Neural cell (in vitro differentiated cells): ENCODE data around the gene UBE2K. TPM values are rescaled to one million over a fixed set of nuclear protein-coding genes. Genes with fewer than 3 reads are reported as not detected.

Experiments
- H2AFZ ChIP-seq: fragments of 200-600, 300-800 bp; sonication (generic), shearing (Covaris generic); 2 replicates; pipeline ENCODE4 v1.6.0; 2014; ENCODE audit warnings: low read depth, mild to moderate bottlenecking, antibody characterized with exemption, low read length, moderate library complexity
- H3F3A ChIP-seq: fragments of 200-600 bp; shearing (Covaris generic); 2 replicates; pipeline ENCODE4 v1.6.1; 2016; ENCODE audit warnings: mild to moderate bottlenecking, moderate library complexity, mixed read lengths, antibody characterized with exemption, low read length; ENCODE audit not compliant: insufficient read depth, poor library complexity, severe bottlenecking
- H3K27ac ChIP-seq: fragments of 200-600, 300-800 bp; sonication (generic), shearing (Covaris generic); 2 replicates; pipeline ENCODE4 v1.5.1; 2014; ENCODE audit warnings: mild to moderate bottlenecking, low read length, moderate library complexity
- H3K27me3 ChIP-seq: fragments of 300-800, 200-600 bp; sonication (generic), shearing (Covaris generic); 2 replicates; pipeline ENCODE4 v1.6.0; 2014; ENCODE audit warnings: mild to moderate bottlenecking, low read depth, low read length, moderate library complexity; ENCODE audit not compliant: insufficient read depth
- H3K36me3 ChIP-seq: fragments of 300-800, 200-600 bp; sonication (generic), shearing (Covaris generic); 2 replicates; pipeline ENCODE4 v1.5.1; 2014; ENCODE audit warnings: mild to moderate bottlenecking, antibody characterized with exemption, low read length, moderate library complexity; ENCODE audit not compliant: insufficient read depth
- H3K4me2 ChIP-seq: fragments of 300-800, 200-600 bp; sonication (generic), shearing (Covaris generic); 2 replicates; pipeline ENCODE4 v1.6.0; 2014; ENCODE audit warnings: mild to moderate bottlenecking, low read length
- H3K4me3 ChIP-seq: fragments of 300-800, 200-600 bp; sonication (generic), shearing (Covaris generic); 2 replicates; pipeline ENCODE4 v1.5.1; 2014; ENCODE audit warnings: mild to moderate bottlenecking, low read length, moderate library complexity
- H3K79me2 ChIP-seq: fragments of 200-600 bp; shearing (Covaris generic); replicated peaks from 2 replicates; pipeline ENCODE4 v1.6.0; 2014; ENCODE audit warnings: mild to moderate bottlenecking, low read length, moderate library complexity; ENCODE audit not compliant: insufficient read depth
- H3K9ac ChIP-seq: fragments of 300-800, 200-600 bp; sonication (generic), shearing (Covaris generic); 2 replicates; pipeline ENCODE4 v1.6.1; 2016; ENCODE audit warnings: mild to moderate bottlenecking, low read length, mixed read lengths
- H3K9me2 ChIP-seq: fragments of 200-600 bp; shearing (Covaris generic); 2 replicates; pipeline ENCODE4 v1.6.1; 2016; ENCODE audit warnings: mild to moderate bottlenecking, low read length, mixed read lengths; ENCODE audit not compliant: insufficient read depth
- H3K9me3 ChIP-seq: fragments of 200-600, 300-800 bp; sonication (generic), shearing (Covaris generic); 2 replicates; pipeline ENCODE4 v1.6.1; 2016; ENCODE audit warnings: mild to moderate bottlenecking, mixed run types, low read length, moderate library complexity, mixed read lengths
- H4K20me1 ChIP-seq: fragments of 200-600 bp; shearing (Covaris generic); 2 replicates; pipeline ENCODE4 v1.6.1; 2016; ENCODE audit warnings: mild to moderate bottlenecking, mixed run types; ENCODE audit not compliant: insufficient read depth
- CTCF ChIP-seq: fragments of 450-650 bp; IDR thresholded peaks from 2 replicates; pipeline ENCODE4 v1.5.1; 2014; ENCODE audit warnings: antibody characterized with exemption, mild to moderate bottlenecking, moderate library complexity; ENCODE audit not compliant: poor library complexity, severe bottlenecking
- EP300 ChIP-seq: fragments of 450-650 bp; conservative IDR thresholded peaks from 2 replicates; pipeline ENCODE4 v1.6.1; 2014; ENCODE audit warnings: antibody characterized with exemption, mild to moderate bottlenecking, moderate library complexity; ENCODE audit not compliant: poor library complexity, severe bottlenecking
- EZH2 ChIP-seq: fragments of 200-600, 300-800 bp; shearing (Covaris generic), sonication (generic); IDR thresholded peaks from 2 replicates; pipeline ENCODE4 v1.6.1; 2014; ENCODE audit warnings: antibody characterized with exemption, low read length, borderline replicate concordance, mild to moderate bottlenecking; ENCODE audit not compliant: insufficient read depth, poor library complexity, severe bottlenecking
- MXI1 ChIP-seq: fragments of 450-650 bp; conservative IDR thresholded peaks from 2 replicates; pipeline ENCODE4 v1.6.1; 2014; ENCODE audit warnings: antibody characterized with exemption, mild to moderate bottlenecking; ENCODE audit not compliant: poor library complexity, severe bottlenecking
- POLR2AphosphoS5 ChIP-seq: IDR thresholded peaks from 2 replicates; pipeline ENCODE4 v1.6.1; 2012
- RAD21 ChIP-seq: fragments of 450-650 bp; conservative IDR thresholded peaks from 2 replicates; pipeline ENCODE4 v1.6.1; 2014; ENCODE audit warnings: antibody characterized with exemption, mild to moderate bottlenecking, moderate library complexity
- REST ChIP-seq: IDR thresholded peaks from 2 replicates; pipeline ENCODE4 v1.6.1; 2012; ENCODE audit warnings: borderline replicate concordance
- SMC3 ChIP-seq: fragments of 450-650 bp; conservative IDR thresholded peaks from 2 replicates; pipeline ENCODE4 v1.6.1; 2014; ENCODE audit warnings: antibody characterized with exemption, mild to moderate bottlenecking, moderate library complexity; ENCODE audit not compliant: poor library complexity
- TAF1 ChIP-seq: IDR thresholded peaks from 2 replicates; pipeline ENCODE4 v1.6.1; 2012; ENCODE audit warnings: low read depth
- polyA plus RNA-seq: library from polyadenylated mRNA; depleted of rRNA; stranded (reverse); fragments of >200 nt; gene quantifications from 2 replicates; pipeline ENCODE4 v1.2.3, GENCODE V29; 2014

Gene UBE2K
- polyA plus RNA-seq, 1 donor from 2014 or later: 45.8 TPM

- no peaks in the 10 kb centered on the region for H3K36me3 ChIP-seq
- TF ChIP-seq RAD21 (no peak), CTCF (no peak), REST (no peak), EP300 (no peak), MXI1 (no peak), SMC3 (no peak), EZH2 (no peak), TAF1 (no peak), POLR2AphosphoS5 (no peak)
- H3K9ac ChIP-seq: no peak overlapping the region
- H3K4me3 ChIP-seq: no peak overlapping the region
- H4K20me1 ChIP-seq: no peaks in the 10 kb centered on the region
- no peaks in the 10 kb centered on the region for H3K27me3 ChIP-seq
- no peak overlapping the region for H3K4me2 ChIP-seq
- H3K9me2 ChIP-seq: no peaks in the 10 kb centered on the region
- no peak overlapping the region for H3K27ac ChIP-seq
- no peak overlapping the region for H2AFZ ChIP-seq
- H3K9me3 ChIP-seq: no peaks in the 10 kb centered on the region
- H3K79me2 ChIP-seq: no peaks in the 10 kb centered on the region
- H3F3A ChIP-seq: no peaks in the 10 kb centered on the region
These were observed 87.1 kb downstream of the UBE2K start for GRCh38 chr4:39785083-39785482.

GRCh38 chr4:39786838-39787237 lies 88.9 kb downstream of the UBE2K start:
- H4K20me1 ChIP-seq: no peaks in the 10 kb centered on the region
- H3K4me2 ChIP-seq: no peak overlapping the region
- H3F3A ChIP-seq: no peaks in the 10 kb centered on the region
- H3K4me3 ChIP-seq: no peak overlapping the region
- no peaks in the 10 kb centered on the region for H3K9me3 ChIP-seq
- H3K27me3 ChIP-seq: no peaks in the 10 kb centered on the region
- TF ChIP-seq MXI1: no peak
- TF ChIP-seq EP300: no peak
- TF ChIP-seq RAD21: no peak
- TF ChIP-seq POLR2AphosphoS5: no peak
- no peak for TF ChIP-seq REST
- TF ChIP-seq SMC3: no peak
- TF ChIP-seq TAF1: no peak
- H2AFZ ChIP-seq: no peak overlapping the region
- no peaks in the 10 kb centered on the region for H3K79me2 ChIP-seq
- H3K9me2 ChIP-seq: no peaks in the 10 kb centered on the region
- no peaks in the 10 kb centered on the region for H3K36me3 ChIP-seq
- H3K27ac ChIP-seq: no peak overlapping the region
- H3K9ac ChIP-seq: no peak overlapping the region
